Adrenal gland (tissue), 5 donors: ENCODE data around the gene PSMD6.

Experiments used
- CTCF ChIP-seq, 6 experiments: fragments of 450-650 bp in 4 of 6; fragments of 200-600 bp in 2 of 6; sonication (generic) in 1 of 6; IDR thresholded peaks; 1 replicate in 5 of 6; 2 replicates in 1 of 6; pipeline versions ENCODE4 v1.5.1 to v1.8.0; 2016 to 2021; ENCODE audit warnings: antibody characterized with exemption in 6 of 6, mild to moderate bottlenecking in 2 of 6, moderate library complexity in 1 of 6
- POLR2A ChIP-seq, 2 donors: fragments of 450-650 bp; IDR thresholded peaks; one replicate each; pipeline ENCODE4 v1.6.1; 2017; ENCODE audit warnings: antibody characterized with exemption in 2 of 2, mild to moderate bottlenecking in 2 of 2, moderate library complexity in 1 of 2
- donor health status: DM: no; HTN: no; CAD: no.

- TF ChIP-seq CTCF (IDR thresholded peaks at IDR 0.05) (no peak), POLR2A (IDR thresholded peaks at IDR 0.05) (no peak)
These were observed 40.7 kb upstream of the PSMD6 start for GRCh38 chr3:64063983-64064438.
